Calu3 (cell line): ENCODE data around the gene PSTPIP1. TPM values are rescaled to one million over a fixed set of nuclear protein-coding genes. Genes with fewer than 3 reads are reported as not detected.

Experiments used
- BruUV-seq: library from RNA; stranded (reverse); fragments of 400-500 nt; replicated peaks from 2 replicates; lab custom pipeline; 2021; lab: Mats Ljungman, UMichigan
- CTCF ChIA-PET: fragments of 300-600 bp; sonication (Branson Sonifier 250); formaldehyde crosslinking; loops from one replicate; lab custom pipeline; 2022; ENCODE audit warnings: antibody characterized with exemption; lab: Charles Lee
- DNase-seq: peaks from one replicate; pipeline ENCODE4 v3.0.0; 2022
- H3K27ac Mint-ChIP-seq: one replicate; pipeline ENCODE4 v1.8.0; 2022; ENCODE audit warnings: mixed read lengths; ENCODE audit not compliant: unreplicated experiment
- H3K27me3 Mint-ChIP-seq: one replicate; pipeline ENCODE4 v1.8.0; 2022; ENCODE audit warnings: mixed read lengths; ENCODE audit not compliant: unreplicated experiment
- H3K36me3 Mint-ChIP-seq: one replicate; pipeline ENCODE4 v1.8.0; 2022; ENCODE audit warnings: mild to moderate bottlenecking, moderate library complexity, mixed read lengths; ENCODE audit not compliant: insufficient read depth, unreplicated experiment
- H3K4me1 Mint-ChIP-seq: one replicate; pipeline ENCODE4 v1.8.0; 2022; ENCODE audit warnings: mild to moderate bottlenecking, low read depth, mixed read lengths; ENCODE audit not compliant: unreplicated experiment
- H3K4me3 Mint-ChIP-seq: one replicate; pipeline ENCODE4 v1.8.0; 2022; ENCODE audit warnings: mild to moderate bottlenecking, low read depth, moderate library complexity, mixed read lengths; ENCODE audit not compliant: unreplicated experiment
- H3K9me3 Mint-ChIP-seq: one replicate; pipeline ENCODE4 v1.8.0; 2022; ENCODE audit warnings: low read depth, mixed read lengths; ENCODE audit not compliant: unreplicated experiment
- CTCF ChIP-seq: fragments of 200-600 bp; IDR thresholded peaks from one replicate; pipeline ENCODE4 v1.8.0; 2022; ENCODE audit warnings: antibody characterized with exemption; ENCODE audit not compliant: unreplicated experiment
- intact Hi-C: fragments of 100-400 bp; cut with micrococcal nuclease; formaldehyde crosslinking; loops from one replicate; pipeline ENCODE4 v1.10.0; 2022; ENCODE audit not compliant: unreplicated experiment
- total RNA-seq: library from RNA; stranded (reverse); gene quantifications from 2 replicates; pipeline ENCODE4 v1.2.3, GENCODE V29; 2022

The PSTPIP1 gene
- total RNA-seq, 1 experiment from 2014 or later: not detected

GRCh38 chr15:76983590-76984375 is 11.1 kb upstream of the PSTPIP1 start:
- H3K4me3 Mint-ChIP-seq: no peak overlapping the region
- no TSS peak for BruUV-seq
- DNase-seq: no peak
- H3K36me3 Mint-ChIP-seq: no peaks in the 10 kb centered on the region
- H3K9me3 Mint-ChIP-seq: no peaks in the 10 kb centered on the region
- no peak overlapping the region for H3K27ac Mint-ChIP-seq
- intact Hi-C loops: no loop called here
- H3K27me3 Mint-ChIP-seq: peaks cover 25% of the 10 kb centered on the region
- TF ChIP-seq CTCF: no peak
- H3K4me1 Mint-ChIP-seq: no peaks in the 10 kb centered on the region
- CTCF ChIA-PET: interaction anchor here (0.9 to 1.1 kb wide), 2 partner anchors 10 kb away, joined by 3 to 4 read pairs; no protein-coding TSS in a partner anchor

GRCh38 chr15:76986743-76987142 is 8.2 kb upstream of the PSTPIP1 start:
- no peak overlapping the region for H3K4me3 Mint-ChIP-seq
- H3K27me3 Mint-ChIP-seq: peaks cover 36% of the 10 kb centered on the region
- no peaks in the 10 kb centered on the region for H3K9me3 Mint-ChIP-seq
- no peak for TF ChIP-seq CTCF
- intact Hi-C loops: no loop called here
- no peaks in the 10 kb centered on the region for H3K4me1 Mint-ChIP-seq
- H3K27ac Mint-ChIP-seq: no peak overlapping the region
- H3K36me3 Mint-ChIP-seq: no peaks in the 10 kb centered on the region
- no peak for DNase-seq
- CTCF ChIA-PET: interaction anchor here (0.7 kb wide), 1 partner anchor 29 kb away, joined by 6 read pairs; no protein-coding TSS in a partner anchor
- BruUV-seq: no TSS peak

- no peak for TF ChIP-seq CTCF
- H3K4me3 Mint-ChIP-seq: no peak overlapping the region
- no TSS peak for BruUV-seq
- H3K36me3 Mint-ChIP-seq: no peaks in the 10 kb centered on the region
- DNase-seq: no peak
- CTCF ChIA-PET: interaction anchor here (0.6 to 1.0 kb wide), 5 partner anchors 28 to 836 kb away, joined by 4 to 7 read pairs (median 6); no protein-coding TSS in a partner anchor
- no peak overlapping the region for H3K27ac Mint-ChIP-seq
- H3K27me3 Mint-ChIP-seq: peaks cover 37% of the 10 kb centered on the region
- intact Hi-C loops: no loop called here
- no peaks in the 10 kb centered on the region for H3K4me1 Mint-ChIP-seq
- no peaks in the 10 kb centered on the region for H3K9me3 Mint-ChIP-seq
Measured at GRCh38 chr15:76987276-76987675, 7.7 kb upstream of the PSTPIP1 start.

- Mint-ChIP-seq H3K9me3 (no peaks in the 10 kb centered on the region), H3K4me3 (no peak overlapping the region), H3K27me3 (peaks cover 34% of the 10 kb centered on the region), H3K27ac (no peak overlapping the region), H3K4me1 (peaks cover 3% of the 10 kb centered on the region), H3K36me3 (no peaks in the 10 kb centered on the region)
- CTCF ChIA-PET: interaction anchor here (0.5 to 1.0 kb wide), 6 partner anchors 20 to 837 kb away, joined by 3 to 7 read pairs (median 6); no protein-coding TSS in a partner anchor
- no TSS peak for BruUV-seq
- intact Hi-C loops: no loop called here
- no peak for TF ChIP-seq CTCF
- DNase-seq: no peak
Measured at GRCh38 chr15:76987896-76988860, 6.7 kb upstream of the PSTPIP1 start.
